GM03348 (cell line): ENCODE measurements around the gene ADAM22.
A peak's percentile ranks its signal among the peaks of the same experiment; 100 is the strongest.

Experiments used
- DNase-seq: peaks from one replicate; pipeline ENCODE4 v3.0.0; 2012; ENCODE audit warnings: low spot score

ADAM22 gene

DNA sequence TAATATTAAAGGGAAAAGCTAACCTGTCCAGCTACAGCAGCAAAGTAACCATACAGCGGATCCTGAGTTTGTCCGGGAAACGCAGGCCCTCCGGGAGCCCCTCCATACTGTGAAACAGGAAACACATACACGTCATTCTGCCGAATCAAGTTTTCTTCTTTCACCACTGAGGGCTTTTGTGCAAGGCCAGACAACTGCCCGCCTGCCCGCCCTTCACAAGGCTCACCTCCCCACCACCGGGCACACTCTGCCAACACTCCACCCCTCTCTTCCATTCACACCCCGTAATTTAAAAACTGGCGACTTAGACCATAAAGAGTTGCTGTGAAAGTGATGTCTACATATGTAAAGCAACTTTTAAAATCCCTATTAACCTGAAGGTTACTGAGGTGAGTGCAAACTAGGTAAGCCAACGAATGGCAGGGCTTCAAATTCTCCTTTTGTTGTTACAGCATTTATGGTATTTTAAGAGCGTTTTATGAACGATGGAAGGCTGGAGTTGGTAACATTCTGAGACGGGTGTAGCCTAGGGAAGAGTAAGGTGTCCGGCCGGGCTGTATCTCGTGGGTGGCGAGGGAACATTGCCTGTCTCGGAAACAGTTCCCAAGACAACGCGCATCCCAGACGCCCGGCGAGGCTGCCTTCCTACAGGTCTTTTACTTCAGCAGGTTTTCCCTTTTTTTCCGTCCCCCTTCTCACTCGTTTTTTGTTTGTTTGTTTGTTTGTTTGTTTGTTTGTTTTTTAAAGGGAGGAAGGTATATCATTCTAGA is 285.0 kb downstream of the ADAM22 start:
- peak; percentile 57 for DNase-seq

DNA sequence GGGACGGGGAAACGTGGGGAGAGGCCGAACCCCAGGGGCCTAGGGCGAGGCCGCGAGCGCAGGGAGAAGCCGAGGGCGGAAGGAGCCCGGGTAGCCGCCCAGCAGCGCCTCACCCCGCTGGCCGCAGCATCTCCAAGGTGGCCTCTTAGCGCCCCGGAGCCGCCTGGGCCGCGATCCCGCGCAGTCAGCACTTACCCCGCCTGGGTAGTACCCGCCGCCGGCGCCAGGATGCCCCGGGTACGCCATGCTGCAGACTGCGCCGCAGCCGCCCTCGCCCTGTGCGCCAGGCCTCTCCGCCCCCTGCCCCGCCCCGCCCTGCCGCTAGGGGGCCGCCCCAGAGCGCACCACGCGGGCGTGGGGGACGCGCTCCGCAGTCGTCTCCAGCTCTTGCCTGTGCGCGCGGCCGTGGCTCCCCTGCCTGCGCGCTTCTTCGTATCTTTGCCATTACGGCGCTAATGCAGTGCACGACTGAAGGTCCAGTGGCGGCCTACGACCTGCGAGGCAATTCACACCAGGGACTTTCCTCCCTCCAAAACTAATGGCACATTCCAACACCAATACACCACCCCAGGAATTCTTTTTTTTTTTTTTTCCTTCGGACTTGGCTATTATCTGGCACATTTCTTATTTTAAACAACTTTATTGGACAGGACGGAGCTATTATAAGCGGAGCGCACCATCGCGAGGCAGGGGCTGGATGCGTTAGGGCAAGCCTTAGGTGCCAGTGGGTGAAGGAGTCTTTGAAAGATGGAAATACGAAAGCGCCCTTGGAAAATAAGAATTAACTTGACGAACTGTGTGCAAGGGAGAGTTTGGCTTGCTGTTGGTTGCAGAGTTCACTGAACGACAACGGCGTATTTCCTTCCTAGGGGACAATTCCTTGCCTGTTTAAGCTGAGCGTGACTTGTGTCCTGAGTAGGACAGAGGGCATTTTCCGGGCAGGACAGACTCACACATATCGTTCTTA is 286.0 kb downstream of the ADAM22 start, which contains the start of gene SRI:
Gene SRI, minus strand, starts transcription at position 258 of the 967 bp plus-strand sequence. Its CDS starts 12 bp downstream, at position 246.
- DNase-seq, result peak; percentile 97

DNA sequence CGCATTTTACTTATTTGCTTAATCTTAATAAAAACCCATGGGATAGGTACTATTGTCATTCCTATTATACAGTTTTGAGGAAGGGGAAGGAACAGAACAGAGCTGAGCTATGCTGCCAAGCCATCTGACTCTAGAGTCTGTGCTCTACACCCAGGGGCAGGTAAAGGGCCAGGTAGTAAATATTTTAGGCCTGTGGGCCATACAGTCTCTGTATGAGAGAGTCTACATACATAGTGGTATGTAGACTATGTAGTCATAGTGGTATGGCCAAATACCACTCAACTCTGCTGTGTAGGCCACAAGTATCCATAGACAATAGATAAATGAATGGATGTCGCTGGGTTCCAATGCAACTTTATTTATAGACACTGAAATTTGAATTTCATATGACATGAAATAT is 289.2 kb downstream of the ADAM22 start:
- no peak for DNase-seq

DNA sequence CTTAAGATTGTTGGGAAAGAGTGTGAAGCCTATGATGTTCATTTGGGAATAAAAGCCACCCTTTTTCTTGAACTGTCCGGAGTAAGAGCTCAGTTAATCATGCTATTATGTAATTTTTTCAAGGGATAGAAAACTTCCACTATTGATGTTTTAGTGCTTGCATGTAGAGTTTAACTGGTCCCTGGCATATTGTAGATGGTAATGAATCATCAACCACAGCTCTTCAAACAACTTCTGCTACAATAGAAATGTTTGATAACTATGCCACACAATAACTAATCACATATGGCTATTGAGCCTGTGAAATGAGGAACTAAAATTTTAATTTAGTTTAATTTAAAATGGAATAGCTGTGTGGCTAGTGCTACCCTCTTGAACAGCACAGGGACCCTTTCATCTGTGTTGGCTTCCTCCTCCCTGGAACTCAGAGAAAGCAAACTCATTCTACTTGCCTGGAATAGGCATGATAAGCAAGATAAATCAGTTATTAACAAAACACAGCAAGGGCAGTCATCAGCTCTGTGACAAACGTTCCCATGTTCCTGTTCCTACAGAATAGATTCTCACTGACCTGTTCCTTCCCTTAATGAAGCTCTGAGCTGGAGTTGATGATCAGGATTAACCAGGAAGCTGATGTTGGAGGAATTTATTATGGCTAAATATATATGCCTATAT is 290.7 kb downstream of the ADAM22 start:
- DNase-seq, result peak; percentile 16

DNA sequence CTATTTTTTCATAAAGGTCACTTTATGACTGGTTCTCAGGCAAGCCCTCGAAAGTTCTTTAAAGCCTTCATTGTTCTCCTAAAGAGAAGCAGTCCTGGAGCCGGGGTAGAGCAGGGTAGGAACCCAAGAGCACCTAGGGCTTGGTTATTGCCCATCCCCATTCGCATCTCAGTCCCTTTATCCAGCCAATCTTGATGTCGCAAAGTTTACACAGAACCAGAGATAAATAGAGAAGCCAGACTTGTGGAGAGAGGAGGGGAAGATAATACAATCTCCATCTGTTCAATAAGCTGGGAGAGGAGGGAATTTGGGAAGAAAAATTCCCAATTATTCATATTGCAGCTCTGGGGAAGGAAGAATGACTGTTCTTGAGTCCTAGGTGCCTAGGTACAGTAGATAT is 292.1 kb downstream of the ADAM22 start:
- DNase-seq, result no peak

DNA sequence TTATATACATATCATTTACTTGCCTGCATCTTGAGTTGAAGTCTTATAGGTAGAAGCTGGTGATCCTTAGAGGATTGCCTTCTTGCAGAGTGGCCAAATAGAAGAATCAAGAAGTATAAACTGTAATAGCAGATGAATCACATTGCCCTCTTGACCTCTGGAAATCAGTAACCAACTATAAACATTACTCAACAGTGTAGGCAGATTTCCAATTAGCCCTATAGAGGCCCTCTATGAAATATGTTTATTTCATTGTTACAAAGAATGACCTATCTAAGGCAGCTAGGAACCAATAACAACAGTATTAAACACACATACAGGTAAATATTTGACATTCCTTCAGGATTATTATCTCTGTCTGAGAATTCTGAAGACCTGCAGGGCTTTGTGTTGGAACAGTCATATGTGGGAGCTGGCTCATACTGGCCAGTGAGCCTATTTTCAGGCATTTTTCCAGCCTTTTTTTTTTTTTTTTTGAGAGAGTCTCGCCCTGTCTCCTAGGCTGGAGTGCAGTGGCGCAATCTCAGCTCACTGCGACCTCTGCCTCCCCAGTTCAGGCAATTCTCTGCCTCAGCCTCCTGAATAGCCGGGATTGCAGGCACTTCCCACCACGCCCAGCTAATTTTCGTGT is 292.9 kb downstream of the ADAM22 start:
- DNase-seq, result no peak

DNA sequence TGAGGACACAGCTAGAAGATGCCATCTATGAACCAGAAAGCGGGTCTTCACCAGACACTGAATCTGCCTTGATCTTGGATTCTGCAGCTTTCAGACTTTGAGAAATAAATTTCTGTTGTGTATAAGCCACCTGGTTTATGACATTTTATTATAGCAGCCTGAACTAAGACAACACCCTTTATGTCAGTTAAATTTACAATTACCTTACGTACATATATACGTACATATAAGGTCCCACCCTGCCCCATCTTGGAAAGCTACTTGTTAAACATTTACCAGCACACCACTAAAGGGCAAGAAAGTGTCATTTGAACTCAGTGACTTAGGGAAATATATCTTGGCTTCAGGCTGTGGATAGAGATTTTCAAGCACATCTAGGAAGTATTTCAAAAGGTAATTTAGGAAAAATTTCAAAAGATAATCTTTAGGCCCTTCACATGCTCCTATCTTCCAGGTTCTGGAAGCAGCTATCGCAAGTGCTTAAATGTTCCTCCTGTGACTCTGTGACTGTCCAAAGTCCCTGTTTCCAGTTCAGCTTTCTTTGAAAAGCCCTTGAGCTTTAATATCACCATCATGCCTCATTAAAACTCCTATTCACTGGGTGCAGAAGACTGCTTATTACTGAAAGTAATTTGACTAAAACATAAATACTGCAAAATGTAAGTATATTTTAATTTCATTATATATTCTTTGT is 295.4 kb downstream of the ADAM22 start:
- no peak for DNase-seq

DNA sequence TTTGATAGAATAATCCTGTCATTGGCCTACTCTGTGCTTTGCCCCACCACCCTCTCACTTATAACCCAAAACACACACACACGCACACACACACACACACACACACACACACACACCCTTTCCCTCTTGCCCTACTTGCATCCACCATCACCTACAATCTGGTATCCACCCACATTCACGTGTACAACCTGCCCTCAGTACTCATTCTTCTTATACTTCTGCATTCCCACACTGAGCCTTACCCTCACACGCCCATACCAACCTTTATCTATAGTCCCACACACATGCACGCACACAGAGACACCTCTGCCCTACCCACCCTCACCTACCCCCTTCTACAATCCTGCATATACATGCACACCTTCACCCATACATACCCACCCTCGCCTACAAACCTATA is 296.6 kb downstream of the ADAM22 start:
- no peak for DNase-seq

DNA sequence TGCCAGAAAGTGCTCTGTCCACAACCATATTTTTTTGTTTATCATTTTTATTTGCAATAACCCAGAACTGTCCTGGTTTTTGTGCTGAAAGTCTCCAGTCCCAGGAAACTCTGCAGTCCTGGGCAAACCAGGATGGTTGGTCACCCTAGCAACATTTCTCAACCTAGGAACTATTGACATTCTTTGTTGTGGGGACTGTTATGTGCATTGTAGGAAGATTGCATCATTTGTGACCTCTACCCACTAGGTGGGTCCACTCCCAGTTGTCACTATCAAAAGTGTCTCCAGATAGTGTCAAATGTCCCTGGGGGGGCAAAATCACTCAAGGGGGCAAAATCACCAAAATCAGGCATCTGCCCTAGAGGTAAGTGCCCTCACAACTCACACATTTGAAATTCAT is 299.8 kb downstream of the ADAM22 start:
- no peak for DNase-seq

DNA sequence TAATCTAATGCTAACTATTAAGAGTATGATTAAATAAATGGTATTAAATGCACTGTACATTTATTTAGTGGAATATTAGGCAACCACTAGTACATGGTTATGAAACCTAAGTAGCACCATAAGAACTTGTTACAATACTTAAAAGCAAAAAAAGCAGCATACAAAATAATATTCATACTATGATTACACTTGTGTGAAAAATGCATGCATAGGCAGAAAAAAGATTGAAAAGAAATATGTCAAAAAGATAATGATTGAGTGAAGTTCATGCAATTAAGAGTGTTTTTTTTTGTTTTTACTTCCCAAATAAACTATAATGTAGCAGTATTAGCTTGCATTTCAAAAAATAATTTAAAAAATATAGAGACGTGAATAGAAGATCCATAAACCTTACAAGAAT is 305.8 kb downstream of the ADAM22 start:
- DNase-seq, result no peak

DNA sequence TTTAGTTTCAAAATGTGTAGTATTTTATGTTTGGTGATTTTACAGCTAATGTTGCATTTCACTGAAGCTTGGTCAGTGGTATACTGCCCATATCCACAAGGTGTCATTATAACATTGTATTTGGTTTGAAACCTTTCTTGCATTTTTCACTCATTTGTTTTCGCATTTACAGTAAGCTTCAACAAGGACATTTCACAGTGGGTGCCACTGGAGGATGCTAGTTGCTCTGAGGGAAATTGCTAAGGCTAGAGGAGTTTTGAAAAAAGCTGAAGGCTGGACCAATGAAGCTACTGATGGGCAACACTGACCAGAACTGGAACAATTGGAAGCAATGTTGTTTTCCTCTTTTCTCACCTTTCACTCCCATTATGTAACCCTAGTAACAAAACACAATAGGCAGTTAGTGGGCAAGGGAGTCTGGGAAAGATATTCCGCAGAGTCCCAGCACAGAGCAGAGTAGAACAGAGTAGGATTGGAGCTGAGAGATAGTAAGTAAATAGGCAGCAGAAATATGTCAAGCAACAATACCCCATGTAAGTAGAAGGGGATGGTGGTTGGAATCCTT is 309.4 kb downstream of the ADAM22 start:
- DNase-seq, result peak; percentile 56

DNA sequence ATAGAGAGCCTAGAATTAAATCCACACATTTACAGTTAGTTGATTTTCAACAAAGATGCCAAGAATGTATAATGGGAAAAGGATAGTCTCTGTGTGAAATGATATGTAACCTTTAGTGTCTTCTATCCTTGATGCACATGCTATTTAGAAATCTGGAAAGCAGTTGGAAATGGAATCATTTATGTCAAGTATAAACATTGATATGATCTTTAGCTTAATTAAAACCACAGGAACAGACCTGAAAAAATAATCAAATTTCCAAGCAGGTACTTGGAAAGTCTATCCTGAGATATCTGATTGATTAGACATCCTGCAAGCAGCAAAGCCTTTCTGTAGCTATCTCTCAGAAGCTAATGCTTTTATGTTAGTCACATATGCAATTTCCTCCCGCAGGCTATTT is 310.2 kb downstream of the ADAM22 start:
- DNase-seq, result no peak
